ENCODE results near the gene WWOX. TPM values are rescaled to one million over a fixed set of nuclear protein-coding genes. Genes with fewer than 3 reads are reported as not detected.

The WWOX gene
- total RNA-seq, 1 experiment from 2014 or later, result 35.6 TPM

DNA sequence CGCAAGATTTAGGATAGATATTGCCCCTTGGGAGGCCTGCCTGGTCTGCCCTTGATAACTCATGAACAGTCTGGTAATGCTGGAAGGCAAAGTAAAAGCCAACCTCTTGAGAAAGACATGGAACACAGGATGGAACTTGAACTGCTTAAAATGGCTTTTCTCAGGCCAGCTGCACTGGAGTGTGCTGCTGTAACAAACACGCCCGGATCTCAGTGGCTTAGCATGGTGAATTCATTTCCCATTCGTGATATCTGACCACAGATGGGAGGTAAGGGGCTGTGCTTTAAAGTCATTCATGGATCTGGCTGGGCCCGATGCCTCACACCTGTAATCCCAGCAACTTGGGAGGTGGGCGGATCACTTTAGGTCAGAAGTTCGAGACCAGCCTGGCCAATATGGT is 113.2 kb downstream of the WWOX start:
- Histone ChIP-seq H3K4me2 (peak overlapping the region; percentile 73), H4K20me1 (ENCODE audit: insufficient read depth) (no peaks in the 10 kb centered on the region), H3K79me2 (ENCODE audit: low read depth) (peaks cover 6% of the 10 kb centered on the region; the same call in 1 of the 2 replicates), H3K27ac (peak overlapping the region; percentile 95), H3K4me3 (peak overlapping the region; percentile 24; the same call in 1 of the 2 replicates), H3K9me3 (ENCODE audit: insufficient read depth, low read depth) (no peaks in the 10 kb centered on the region), H3K4me1 (replicated peaks; ENCODE audit: insufficient read depth) (peaks cover 50% of the 10 kb centered on the region), H3F3A (ENCODE audit: insufficient read depth, low read depth) (peaks cover 36% of the 10 kb centered on the region), H3K36me3 (ENCODE audit: low read depth) (no peaks in the 10 kb centered on the region), H3K9me2 (ENCODE audit: insufficient read depth) (no peaks in the 10 kb centered on the region), H3K27me3 (ENCODE audit: insufficient read depth, low read depth) (no peaks in the 10 kb centered on the region), H2AFZ (no peak overlapping the region)
- BruUV-seq (replicated peaks), result no TSS peak
- ChIA-PET POLR2A (ENCODE audit: unreplicated experiment) (no interaction called here), CTCF (no interaction called here)
- DNase-seq, result no peak
- intact Hi-C loops (cut with micrococcal nuclease; ENCODE audit: unreplicated experiment), result loop anchor here (5.0 kb wide), 3 partner anchors 775 to 1815 kb away; no protein-coding TSS in a partner anchor
- TF ChIP-seq, protein P1, sequence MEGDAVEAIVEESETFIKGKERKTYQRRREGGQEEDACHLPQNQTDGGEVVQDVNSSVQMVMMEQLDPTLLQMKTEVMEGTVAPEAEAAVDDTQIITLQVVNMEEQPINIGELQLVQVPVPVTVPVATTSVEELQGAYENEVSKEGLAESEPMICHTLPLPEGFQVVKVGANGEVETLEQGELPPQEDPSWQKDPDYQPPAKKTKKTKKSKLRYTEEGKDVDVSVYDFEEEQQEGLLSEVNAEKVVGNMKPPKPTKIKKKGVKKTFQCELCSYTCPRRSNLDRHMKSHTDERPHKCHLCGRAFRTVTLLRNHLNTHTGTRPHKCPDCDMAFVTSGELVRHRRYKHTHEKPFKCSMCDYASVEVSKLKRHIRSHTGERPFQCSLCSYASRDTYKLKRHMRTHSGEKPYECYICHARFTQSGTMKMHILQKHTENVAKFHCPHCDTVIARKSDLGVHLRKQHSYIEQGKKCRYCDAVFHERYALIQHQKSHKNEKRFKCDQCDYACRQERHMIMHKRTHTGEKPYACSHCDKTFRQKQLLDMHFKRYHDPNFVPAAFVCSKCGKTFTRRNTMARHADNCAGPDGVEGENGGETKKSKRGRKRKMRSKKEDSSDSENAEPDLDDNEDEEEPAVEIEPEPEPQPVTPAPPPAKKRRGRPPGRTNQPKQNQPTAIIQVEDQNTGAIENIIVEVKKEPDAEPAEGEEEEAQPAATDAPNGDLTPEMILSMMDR (conservative IDR thresholded peaks at IDR 0.05), result no peak
- no peak for TF ChIP-seq EZH2 (IDR thresholded peaks at IDR 0.05; ENCODE audit: low read depth)

DNA sequence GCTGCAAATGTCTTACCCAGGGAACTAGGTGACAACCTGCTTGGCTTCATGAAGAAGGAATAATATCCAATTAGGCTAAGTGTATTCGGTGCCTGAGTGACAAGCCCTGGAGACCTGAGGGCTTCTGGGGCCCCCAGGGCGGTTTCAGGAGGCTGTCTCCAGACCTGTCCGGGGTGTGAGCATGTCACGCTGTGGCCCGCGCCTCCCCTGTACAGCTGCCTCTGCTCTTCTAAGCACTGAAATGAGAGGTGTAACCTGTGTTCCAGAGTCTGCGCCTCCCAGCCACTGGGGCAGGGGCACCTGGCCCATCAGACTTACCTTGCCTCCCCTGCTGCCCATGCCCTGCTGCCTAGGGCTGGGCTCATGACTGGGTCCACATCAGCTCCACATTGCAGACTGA is 114.3 kb downstream of the WWOX start:
- Histone ChIP-seq H3K79me2 (ENCODE audit: low read depth) (peaks cover 6% of the 10 kb centered on the region; the same call in 1 of the 2 replicates), H3K4me1 (replicated peaks; ENCODE audit: insufficient read depth) (peaks cover 44% of the 10 kb centered on the region), H3K27me3 (ENCODE audit: insufficient read depth, low read depth) (no peaks in the 10 kb centered on the region), H3K9me3 (ENCODE audit: insufficient read depth, low read depth) (no peaks in the 10 kb centered on the region), H3K27ac (no peak overlapping the region), H3K4me2 (no peak overlapping the region), H3K4me3 (no peak overlapping the region), H4K20me1 (ENCODE audit: insufficient read depth) (no peaks in the 10 kb centered on the region), H3K9me2 (ENCODE audit: insufficient read depth) (no peaks in the 10 kb centered on the region), H3K36me3 (ENCODE audit: low read depth) (no peaks in the 10 kb centered on the region), H2AFZ (no peak overlapping the region), H3F3A (ENCODE audit: insufficient read depth, low read depth) (peaks cover 36% of the 10 kb centered on the region)
- no TSS peak for BruUV-seq (replicated peaks)
- POLR2A ChIA-PET (ENCODE audit: unreplicated experiment), result no interaction called here
- CTCF ChIA-PET, result no interaction called here
- TF ChIP-seq, protein P1 (conservative IDR thresholded peaks at IDR 0.05), result no peak
- no peak for TF ChIP-seq EZH2 (IDR thresholded peaks at IDR 0.05; ENCODE audit: low read depth)
- no peak for DNase-seq
- intact Hi-C loops (cut with micrococcal nuclease; ENCODE audit: unreplicated experiment), result loop anchor here (5.0 kb wide), 3 partner anchors 774 to 1814 kb away; no protein-coding TSS in a partner anchor

DNA sequence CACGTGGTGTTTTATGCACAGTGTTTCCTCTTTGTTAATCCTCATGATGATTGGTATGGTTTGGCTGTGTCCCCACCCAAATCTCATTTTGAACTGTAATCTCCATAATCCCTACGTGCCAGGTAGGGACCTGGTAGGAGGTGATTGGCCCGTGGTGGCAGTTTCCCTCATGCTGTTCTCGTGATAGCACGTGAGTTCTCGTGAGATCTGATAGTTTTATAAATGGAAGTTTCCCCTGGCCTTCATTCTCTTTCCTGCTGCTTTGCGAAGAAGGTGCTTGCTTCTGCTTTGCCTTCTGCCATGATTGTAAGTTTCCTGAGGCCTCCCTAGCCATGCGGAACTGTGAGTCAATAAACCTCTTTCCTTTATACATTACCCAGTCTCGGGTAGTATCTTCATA is 115.8 kb downstream of the WWOX start:
- intact Hi-C loops (cut with micrococcal nuclease; ENCODE audit: unreplicated experiment), result no loop called here
- no peak overlapping the region for H3K4me3 ChIP-seq

More for the DNA sequence above, 115.8 kb downstream of the WWOX start:
- Histone ChIP-seq H3K79me2 (ENCODE audit: low read depth) (peaks cover 6% of the 10 kb centered on the region; the same call in 1 of the 2 replicates), H3K4me2 (no peak overlapping the region), H3K36me3 (ENCODE audit: low read depth) (no peaks in the 10 kb centered on the region), H3K9me2 (ENCODE audit: insufficient read depth) (no peaks in the 10 kb centered on the region), H2AFZ (no peak overlapping the region), H3F3A (ENCODE audit: insufficient read depth, low read depth) (peaks cover 25% of the 10 kb centered on the region), H3K9me3 (ENCODE audit: insufficient read depth, low read depth) (no peaks in the 10 kb centered on the region), H4K20me1 (ENCODE audit: insufficient read depth) (no peaks in the 10 kb centered on the region), H3K27ac (no peak overlapping the region), H3K27me3 (ENCODE audit: insufficient read depth, low read depth) (no peaks in the 10 kb centered on the region), H3K4me1 (replicated peaks; ENCODE audit: insufficient read depth) (peaks cover 29% of the 10 kb centered on the region)
- ChIA-PET CTCF (no interaction called here), POLR2A (ENCODE audit: unreplicated experiment) (no interaction called here)
- TF ChIP-seq EZH2 (IDR thresholded peaks at IDR 0.05; ENCODE audit: low read depth), result no peak
- TF ChIP-seq, protein P1 (conservative IDR thresholded peaks at IDR 0.05), result no peak
- BruUV-seq (replicated peaks), result no TSS peak
- DNase-seq, result no peak

Measured in PC-9 (cell line).